GM15510 (cell line): ENCODE data around the gene FAM177B.

ENCODE experiments used
- POLR2A ChIP-seq: IDR thresholded peaks from 3 replicates; pipeline ENCODE4 v1.6.1; 2011; ENCODE audit warnings: borderline replicate concordance; ENCODE audit not compliant: insufficient read length; ENCODE audit errors: extremely low read depth

FAM177B gene

GRCh38 chr1:222728746-222729145 is 8.3 kb upstream of the FAM177B start:
- TF ChIP-seq POLR2A = no peak

- TF ChIP-seq POLR2A = no peak
Observed at GRCh38 chr1:222730866-222731265, 6.1 kb upstream of the FAM177B start.

GRCh38 chr1:222732216-222733159 is 4.5 kb upstream of the FAM177B start:
- no peak for TF ChIP-seq POLR2A

GRCh38 chr1:222734740-222735139 is 2.3 kb upstream of the FAM177B start:
- no peak for TF ChIP-seq POLR2A

- no peak for TF ChIP-seq POLR2A
Observed at GRCh38 chr1:222736470-222736869, 532 bp upstream of the FAM177B start.

- no peak for TF ChIP-seq POLR2A
Observed at GRCh38 chr1:222739465-222739864, 2.5 kb downstream of the FAM177B start.

- no peak for TF ChIP-seq POLR2A
Observed at GRCh38 chr1:222739929-222740328, 2.9 kb downstream of the FAM177B start.

GRCh38 chr1:222749927-222750326 is 12.9 kb downstream of the FAM177B start:
- no peak for TF ChIP-seq POLR2A

GRCh38 chr1:222750651-222751050 is 13.6 kb downstream of the FAM177B start:
- no peak for TF ChIP-seq POLR2A

- TF ChIP-seq POLR2A = no peak
Observed at GRCh38 chr1:222751255-222751654, 14.3 kb downstream of the FAM177B start.

GRCh38 chr1:222754366-222755139 is 17.6 kb downstream of the FAM177B start:
- TF ChIP-seq POLR2A = no peak

GRCh38 chr1:222757646-222758268 is 20.8 kb downstream of the FAM177B start:
- no peak for TF ChIP-seq POLR2A

- no peak for TF ChIP-seq POLR2A
Observed at GRCh38 chr1:222759451-222760035, 22.5 kb downstream of the FAM177B start.

- TF ChIP-seq POLR2A = no peak
Observed at GRCh38 chr1:222761083-222761482, 24.1 kb downstream of the FAM177B start.

GRCh38 chr1:222767152-222767571 is 30.2 kb downstream of the FAM177B start:
- TF ChIP-seq POLR2A = no peak

GRCh38 chr1:222768592-222768991 is 31.6 kb downstream of the FAM177B start:
- no peak for TF ChIP-seq POLR2A

- no peak for TF ChIP-seq POLR2A
Observed at GRCh38 chr1:222769181-222769580, 32.2 kb downstream of the FAM177B start.
